ENCODE measurements around the gene ARTN. TPM values are rescaled to one million over a fixed set of nuclear protein-coding genes. Genes with fewer than 3 reads are reported as not detected.

The ARTN gene
- total and polyA plus RNA-seq, 2 experiments from 2014 or later = 6.7 to 35.7 TPM

GRCh38 chr1:43914576-43915525 lies 18.8 kb upstream of the ARTN start:
- no peak for TF ChIP-seq EZH2 (IDR thresholded peaks at IDR 0.05; ENCODE audit: low read depth, unreplicated experiment)
- TF ChIP-seq ZNF331 (CRISPR knock-in tag; IDR thresholded peaks at IDR 0.05; ENCODE audit: low read depth) = no peak
- TF ChIP-seq REST (IDR thresholded peaks at IDR 0.05; ENCODE audit: unreplicated experiment) = no peak
- TF ChIP-seq EZH2phosphoT487 (IDR thresholded peaks at IDR 0.05; ENCODE audit: unreplicated experiment) = no peak
- no peak for TF ChIP-seq CREB1 (CRISPR knock-in tag; IDR thresholded peaks at IDR 0.05; ENCODE audit: low read depth)
- no peak for TF ChIP-seq ZNF462 (CRISPR knock-in tag; IDR thresholded peaks at IDR 0.05)
- no peak for TF ChIP-seq POLR2AphosphoS5 (IDR thresholded peaks at IDR 0.05; ENCODE audit: low read depth)
- no peak for TF ChIP-seq NANOG (IDR thresholded peaks at IDR 0.05; ENCODE audit: borderline replicate concordance)
- no peak for TF ChIP-seq CTCF (conservative IDR thresholded peaks at IDR 0.05; ENCODE audit: low read depth in 2 of 2)
- TF ChIP-seq ETS1 (IDR thresholded peaks at IDR 0.05) = no peak
- no peak for TF ChIP-seq ZNF114 (CRISPR knock-in tag; IDR thresholded peaks at IDR 0.05)
- no peak for TF ChIP-seq STAT1 (IDR thresholded peaks at IDR 0.05; ENCODE audit: unreplicated experiment)
- no peak for TF ChIP-seq JUNB (IDR thresholded peaks at IDR 0.05; ENCODE audit: unreplicated experiment)
- H3K4me1 Mint-ChIP-seq = peaks cover 31% of the 10 kb centered on the region
- H3K9me3 Mint-ChIP-seq = no peaks in the 10 kb centered on the region
- no peaks in the 10 kb centered on the region for H3K36me3 Mint-ChIP-seq (ENCODE audit: low read depth)
- no peak overlapping the region for H3K27ac Mint-ChIP-seq
- H3K9me2 ChIP-seq (ENCODE audit: insufficient read depth) = peaks cover 5% of the 10 kb centered on the region; the same call in 1 of the 2 replicates
- no peak overlapping the region for H3K4me3 Mint-ChIP-seq
- H2AFZ ChIP-seq = no peak overlapping the region
- no peaks in the 10 kb centered on the region for H3F3A ChIP-seq (replicated peaks; ENCODE audit: low read depth)
- H3K36me3 ChIP-seq (ENCODE audit: insufficient read depth) = no peaks in the 10 kb centered on the region
- no peaks in the 10 kb centered on the region for H3K79me2 ChIP-seq (replicated peaks; ENCODE audit: insufficient read depth)
- H3K27me3 ChIP-seq (ENCODE audit: insufficient read depth) = no peaks in the 10 kb centered on the region
- ATAC-seq (peak; percentile 15; the same call in 1 of the 3 replicates), DNase-seq (ENCODE audit: low spot score) (no peak)
- H3K27ac ChIP-seq (ENCODE audit: low read depth) = no peak overlapping the region
- H3K4me2 ChIP-seq = no peak overlapping the region
- peaks cover 6% of the 10 kb centered on the region for H3K27me3 Mint-ChIP-seq (ENCODE audit: insufficient read depth, low read depth, poor library complexity)
- H3K4me1 ChIP-seq (ENCODE audit: insufficient read depth) = peaks cover 22% of the 10 kb centered on the region
- H4K20me1 ChIP-seq (replicated peaks; ENCODE audit: insufficient read depth) = no peaks in the 10 kb centered on the region
- H3K4me3 ChIP-seq = no peak overlapping the region

Data from GM23338 (cell line).